Fibroblast of pulmonary artery (primary cell): ENCODE measurements around the gene VWF.

Experiments used
- DNase-seq: peaks from one replicate; pipeline ENCODE4 v3.0.0-alpha.2; 2010; ENCODE audit warnings: low read depth
- H3K4me3 ChIP-seq: replicated peaks from 2 replicates; pipeline ENCODE4 v1.5.1; 2011; ENCODE audit warnings: low read depth, mild to moderate bottlenecking, control low read depth, low read length, moderate library complexity
- CTCF ChIP-seq: IDR thresholded peaks from 2 replicates; pipeline ENCODE4 v1.5.1; 2011; ENCODE audit warnings: mild to moderate bottlenecking, control low read depth, low read length, inconsistent platforms; ENCODE audit errors: missing control alignments

Gene VWF

DNA sequence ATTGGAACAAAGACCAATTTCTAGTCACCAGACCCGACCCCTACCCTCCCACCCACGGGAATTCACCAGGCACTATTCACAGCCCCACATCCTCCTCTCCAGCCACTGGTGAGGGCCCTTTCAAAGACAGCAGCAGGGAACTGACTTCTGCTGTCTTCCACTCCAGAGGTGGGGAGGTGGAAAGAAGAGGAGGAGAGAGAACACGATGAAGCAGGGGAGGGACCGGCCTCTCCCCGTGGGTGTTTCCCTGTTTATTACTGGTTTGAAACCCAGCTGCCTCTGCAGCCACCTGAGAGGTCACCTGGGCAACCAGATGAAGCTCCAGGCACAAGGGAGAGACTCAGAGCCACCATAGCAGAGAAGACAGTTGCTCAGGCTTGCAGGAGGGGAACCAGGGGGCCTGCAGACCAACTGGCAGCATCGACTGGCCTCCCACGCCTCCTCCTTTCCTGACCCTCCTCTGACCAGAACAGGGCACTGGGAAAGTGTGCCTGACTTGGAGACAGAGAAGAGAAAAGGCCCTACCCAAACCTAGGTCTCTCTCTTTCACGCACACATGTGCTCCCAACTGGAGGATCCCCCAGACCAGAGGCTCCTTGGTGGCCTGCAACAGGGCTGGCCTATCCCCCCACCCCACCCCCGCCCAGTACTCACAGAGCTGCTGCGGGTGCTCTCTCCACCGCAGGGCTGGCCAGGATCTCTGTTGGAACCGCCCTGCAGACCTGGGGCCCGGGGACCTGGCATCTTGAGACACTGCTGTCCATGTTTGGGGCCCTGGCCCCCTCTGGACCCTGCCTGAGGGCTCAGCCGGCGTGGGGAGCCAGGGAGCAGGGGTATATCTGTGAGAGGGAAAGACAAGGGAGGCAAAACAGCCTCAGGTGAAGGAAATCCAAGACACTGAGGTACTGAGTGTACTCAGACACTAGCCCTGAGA, 202.2 kb downstream of the VWF start:
- H3K4me3 ChIP-seq: no peak overlapping the region
- no peak for TF ChIP-seq CTCF
- no peak for DNase-seq

- H3K4me3 ChIP-seq: no peak overlapping the region
- TF ChIP-seq CTCF: no peak
- no peak for DNase-seq
Observed at GRCh38 chr12:5921027-5921909, 203.2 kb downstream of the VWF start.

DNA sequence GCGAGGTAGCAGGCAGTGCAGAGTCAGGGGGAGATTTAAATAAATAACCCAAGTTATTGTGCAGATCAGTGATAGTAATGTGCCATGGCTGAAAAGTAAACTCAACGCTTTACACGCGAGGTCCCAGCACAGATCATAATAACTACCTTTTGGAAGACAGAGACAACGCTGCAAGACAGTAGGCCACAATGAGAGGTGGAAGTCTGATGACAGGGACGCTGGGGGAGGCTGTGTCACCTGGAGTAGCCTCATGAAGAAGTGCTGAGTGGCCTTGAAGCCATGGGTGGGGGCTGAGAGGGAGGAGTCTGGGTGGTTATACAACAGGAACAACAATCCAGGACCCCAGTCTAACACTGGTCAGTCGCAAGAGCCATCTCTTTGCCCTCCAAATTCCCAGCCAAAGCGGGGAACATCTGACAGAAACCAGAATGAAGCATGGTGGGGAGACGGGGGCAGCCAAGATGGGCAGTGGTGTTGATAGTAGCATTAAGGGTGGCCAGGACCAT, 207.6 kb downstream of the VWF start:
- no peak overlapping the region for H3K4me3 ChIP-seq
- DNase-seq: no peak
- no peak for TF ChIP-seq CTCF

GRCh38 chr12:5915511-5915910, 209.0 kb downstream of the VWF start:
- TF ChIP-seq CTCF: no peak
- H3K4me3 ChIP-seq: no peak overlapping the region
- no peak for DNase-seq

- no peak overlapping the region for H3K4me3 ChIP-seq
- DNase-seq: no peak
- no peak for TF ChIP-seq CTCF
Observed at GRCh38 chr12:5914387-5915149, 209.9 kb downstream of the VWF start.

DNA sequence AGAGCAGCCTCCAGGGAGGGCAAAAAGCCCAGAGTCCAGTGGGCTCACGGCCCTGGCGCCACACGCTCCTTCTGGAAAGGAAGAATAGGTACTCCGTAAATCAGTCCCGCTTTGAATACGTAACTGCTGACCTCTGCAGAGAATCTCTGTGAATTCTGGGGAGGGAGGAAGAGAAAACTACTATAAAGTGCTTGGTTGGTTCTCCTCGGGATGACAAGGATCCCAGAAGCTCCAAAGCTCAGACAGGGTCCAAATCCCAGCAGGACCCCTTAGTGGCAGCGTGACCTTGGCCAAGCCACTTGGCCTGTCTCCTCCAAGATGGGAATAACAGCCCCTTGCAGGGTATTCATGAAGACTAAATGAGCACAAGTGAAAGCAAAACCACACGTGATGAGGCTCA, 211.1 kb downstream of the VWF start:
- no peak for DNase-seq
- TF ChIP-seq CTCF: no peak
- H3K4me3 ChIP-seq: no peak overlapping the region
